WERI-Rb-1 (cell line): ENCODE results near the gene CBL.

Experiments
- DNase-seq: peaks from one replicate; pipeline ENCODE4 v3.0.0-alpha.2; 2020
- H3K27ac ChIP-seq: fragments of 250-450 bp; sonication (Bioruptor Pico); 2 replicates; pipeline ENCODE4 v1.5.1; 2020; ENCODE audit warnings: mild to moderate bottlenecking, moderate library complexity
- H3K27me3 ChIP-seq: fragments of 250-450 bp; sonication (Bioruptor Pico); 2 replicates; pipeline ENCODE4 v1.5.1; 2021; ENCODE audit warnings: mild to moderate bottlenecking, low read depth, moderate library complexity; ENCODE audit not compliant: insufficient read depth, severe bottlenecking
- H3K36me3 ChIP-seq: fragments of 250-450 bp; sonication (Bioruptor Pico); 2 replicates; pipeline ENCODE4 v1.5.1; 2020; ENCODE audit warnings: mild to moderate bottlenecking, moderate library complexity
- H3K4me3 ChIP-seq: 2 replicates; pipeline ENCODE4 v1.5.1; 2011; ENCODE audit warnings: low read depth, mild to moderate bottlenecking, control low read depth, low read length
- H3K9me3 ChIP-seq: fragments of 250-450 bp; sonication (Bioruptor Pico); 2 replicates; pipeline ENCODE4 v1.5.1; 2021; ENCODE audit warnings: mild to moderate bottlenecking, moderate library complexity; ENCODE audit not compliant: severe bottlenecking
- TF ChIP-seq, protein P1 (sequence below): IDR thresholded peaks from 2 replicates; pipeline ENCODE4 v1.5.1; 2011; ENCODE audit warnings: low read depth, mild to moderate bottlenecking, control low read depth, inconsistent platforms, low read length

The CBL gene

DNA sequence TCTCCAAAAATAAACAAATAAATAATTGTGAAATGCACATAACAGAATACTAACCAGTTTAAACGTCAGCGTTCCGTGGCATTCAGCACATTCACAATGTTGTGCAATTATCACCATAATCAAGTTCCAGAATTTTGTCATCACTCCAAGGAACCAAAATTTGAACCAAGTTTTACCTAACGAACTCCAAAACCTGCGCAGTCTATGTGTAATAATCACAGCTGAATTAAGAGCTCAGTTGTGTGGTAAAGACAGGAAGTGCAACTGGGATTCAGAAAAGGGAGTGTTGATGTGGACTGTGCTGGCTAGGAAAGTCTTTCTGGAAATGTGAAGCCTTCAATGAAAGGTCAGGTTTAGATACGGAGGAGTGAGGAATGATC, 116.2 kb downstream of the CBL start:
- H3K4me3 ChIP-seq = no peak overlapping the region
- no peaks in the 10 kb centered on the region for H3K36me3 ChIP-seq
- TF ChIP-seq, protein P1, sequence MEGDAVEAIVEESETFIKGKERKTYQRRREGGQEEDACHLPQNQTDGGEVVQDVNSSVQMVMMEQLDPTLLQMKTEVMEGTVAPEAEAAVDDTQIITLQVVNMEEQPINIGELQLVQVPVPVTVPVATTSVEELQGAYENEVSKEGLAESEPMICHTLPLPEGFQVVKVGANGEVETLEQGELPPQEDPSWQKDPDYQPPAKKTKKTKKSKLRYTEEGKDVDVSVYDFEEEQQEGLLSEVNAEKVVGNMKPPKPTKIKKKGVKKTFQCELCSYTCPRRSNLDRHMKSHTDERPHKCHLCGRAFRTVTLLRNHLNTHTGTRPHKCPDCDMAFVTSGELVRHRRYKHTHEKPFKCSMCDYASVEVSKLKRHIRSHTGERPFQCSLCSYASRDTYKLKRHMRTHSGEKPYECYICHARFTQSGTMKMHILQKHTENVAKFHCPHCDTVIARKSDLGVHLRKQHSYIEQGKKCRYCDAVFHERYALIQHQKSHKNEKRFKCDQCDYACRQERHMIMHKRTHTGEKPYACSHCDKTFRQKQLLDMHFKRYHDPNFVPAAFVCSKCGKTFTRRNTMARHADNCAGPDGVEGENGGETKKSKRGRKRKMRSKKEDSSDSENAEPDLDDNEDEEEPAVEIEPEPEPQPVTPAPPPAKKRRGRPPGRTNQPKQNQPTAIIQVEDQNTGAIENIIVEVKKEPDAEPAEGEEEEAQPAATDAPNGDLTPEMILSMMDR = no peak
- DNase-seq = no peak
- H3K9me3 ChIP-seq = no peaks in the 10 kb centered on the region
- H3K27me3 ChIP-seq = no peaks in the 10 kb centered on the region
- no peak overlapping the region for H3K27ac ChIP-seq

DNA sequence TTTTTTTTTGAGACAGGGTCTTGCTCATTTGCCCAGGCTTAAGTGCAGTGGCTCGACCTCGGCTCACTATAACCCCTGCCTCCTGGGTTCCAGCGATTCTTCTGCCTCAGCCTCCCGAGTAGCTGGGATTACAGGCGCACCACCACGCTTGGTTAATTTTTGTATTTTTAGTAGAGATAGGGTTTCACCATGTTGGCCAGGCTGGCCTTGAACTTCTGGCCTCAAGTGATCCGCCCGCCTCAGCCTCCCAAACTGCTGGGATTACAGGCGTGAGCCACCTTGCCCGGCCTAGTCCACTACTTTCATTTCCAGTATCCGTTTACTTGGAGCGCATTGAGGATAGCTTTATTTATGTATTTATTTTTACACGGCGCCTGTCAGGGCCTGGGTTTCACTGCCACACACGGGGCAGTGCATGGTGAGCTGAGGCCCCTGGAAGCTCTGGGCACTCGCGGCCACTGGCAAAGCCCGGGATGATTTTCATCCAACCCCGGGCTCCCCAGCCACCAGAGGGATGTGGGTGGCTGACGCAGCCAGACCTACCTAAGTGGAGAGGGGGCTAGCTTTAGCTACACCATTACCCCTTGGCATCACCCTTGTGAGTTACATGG, 116.9 kb downstream of the CBL start:
- no peaks in the 10 kb centered on the region for H3K36me3 ChIP-seq
- no peak for DNase-seq
- no peaks in the 10 kb centered on the region for H3K9me3 ChIP-seq
- H3K27me3 ChIP-seq = no peaks in the 10 kb centered on the region
- no peak overlapping the region for H3K4me3 ChIP-seq
- TF ChIP-seq, protein P1 = no peak
- no peak overlapping the region for H3K27ac ChIP-seq

DNA sequence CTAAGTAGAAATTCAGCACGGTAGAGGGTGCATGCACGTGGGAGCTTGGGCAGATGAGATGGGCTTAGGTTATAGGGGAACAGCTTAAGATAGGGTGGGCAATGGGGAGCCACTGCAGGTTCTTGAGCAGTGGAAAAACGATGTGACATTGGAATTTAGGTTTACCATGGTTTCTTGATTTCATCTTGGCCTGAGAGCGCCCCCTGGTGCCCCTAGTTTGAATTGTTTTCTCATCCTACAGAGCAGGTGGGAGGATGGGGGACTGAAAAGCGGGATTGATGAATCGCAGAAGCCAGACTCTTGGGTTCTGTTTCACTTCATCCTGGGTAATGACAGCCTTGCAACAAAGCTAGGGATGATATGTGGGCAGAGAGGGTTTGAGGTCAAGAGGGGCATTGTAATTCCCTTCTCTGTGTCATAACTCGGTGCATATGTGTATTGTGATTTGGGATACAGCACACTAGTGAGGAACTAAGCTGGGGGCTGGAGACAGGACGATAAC, 117.4 kb downstream of the CBL start:
- no peaks in the 10 kb centered on the region for H3K27me3 ChIP-seq
- DNase-seq = peak; percentile 90
- no peak overlapping the region for H3K27ac ChIP-seq
- no peaks in the 10 kb centered on the region for H3K9me3 ChIP-seq
- H3K36me3 ChIP-seq = no peaks in the 10 kb centered on the region
- H3K4me3 ChIP-seq = peak overlapping the region; percentile 41
- TF ChIP-seq, protein P1 = peak; percentile 74

DNA sequence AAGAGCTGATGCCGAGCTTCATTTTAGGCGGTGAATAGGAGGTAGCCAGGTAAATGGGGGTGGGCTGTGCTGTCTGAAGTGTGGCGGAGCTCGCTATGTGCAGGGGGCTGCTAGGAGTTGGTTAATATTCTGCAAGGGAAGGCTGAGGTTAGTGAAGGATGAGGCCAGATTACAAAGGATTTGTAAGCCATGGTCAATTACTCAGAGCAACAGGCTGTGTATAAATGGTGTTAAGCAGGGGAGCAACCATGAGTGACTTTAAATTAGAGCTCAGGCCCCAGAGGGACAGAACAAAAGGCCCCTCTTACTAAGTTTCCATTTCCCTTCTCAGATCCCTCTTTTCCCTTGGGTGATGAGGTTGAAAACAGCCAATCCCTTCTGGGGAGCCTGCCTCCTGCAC, 118.0 kb downstream of the CBL start:
- Histone ChIP-seq H3K27ac (no peak overlapping the region), H3K27me3 (no peaks in the 10 kb centered on the region), H3K36me3 (no peaks in the 10 kb centered on the region), H3K9me3 (no peaks in the 10 kb centered on the region), H3K4me3 (peak overlapping the region; percentile 41)
- no peak for DNase-seq
- TF ChIP-seq, protein P1 = no peak

DNA sequence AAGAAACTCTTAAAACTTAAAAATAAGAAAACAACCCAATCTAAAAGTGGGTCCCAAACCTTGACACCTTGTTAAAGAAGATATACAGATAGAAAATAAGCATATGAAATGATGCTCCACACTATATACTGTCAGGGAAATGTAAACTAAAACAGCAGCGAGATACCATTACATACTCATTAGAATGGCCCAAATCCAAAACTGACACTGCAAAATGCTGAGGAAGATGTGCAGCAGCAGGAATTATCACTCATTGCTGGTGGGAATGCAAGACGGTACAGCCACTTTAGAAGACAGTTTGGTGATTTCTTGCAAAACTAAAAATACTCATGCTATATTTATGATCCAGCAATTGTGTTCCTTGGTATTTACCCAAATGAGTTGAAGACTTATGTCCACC, 123.2 kb downstream of the CBL start:
- no peaks in the 10 kb centered on the region for H3K9me3 ChIP-seq
- no peaks in the 10 kb centered on the region for H3K36me3 ChIP-seq
- TF ChIP-seq, protein P1 = no peak
- H3K27me3 ChIP-seq = no peaks in the 10 kb centered on the region
- no peak overlapping the region for H3K4me3 ChIP-seq
- no peak overlapping the region for H3K27ac ChIP-seq
- no peak for DNase-seq

DNA sequence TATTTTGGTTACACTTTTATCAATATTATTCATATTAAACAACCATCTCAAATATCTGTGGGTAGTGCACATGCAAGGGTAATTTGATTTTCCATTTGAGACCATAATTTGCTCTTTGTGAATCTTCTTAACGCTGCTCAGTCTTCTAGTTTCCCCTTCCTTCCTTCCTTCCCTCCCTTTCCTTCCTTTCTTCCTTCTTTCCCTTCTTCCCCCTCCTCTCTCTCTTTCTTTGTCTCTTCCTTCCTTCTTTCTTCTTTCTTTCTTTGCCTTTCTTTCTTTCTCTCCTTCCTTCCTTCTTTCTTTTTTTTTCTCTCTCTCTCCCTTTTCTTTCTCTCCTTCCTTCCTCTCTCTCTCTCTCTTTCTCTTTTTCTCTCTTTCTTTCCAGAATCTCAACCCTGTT, 124.1 kb downstream of the CBL start:
- H3K27me3 ChIP-seq = no peaks in the 10 kb centered on the region
- H3K9me3 ChIP-seq = no peaks in the 10 kb centered on the region
- H3K36me3 ChIP-seq = no peaks in the 10 kb centered on the region
- no peak overlapping the region for H3K4me3 ChIP-seq
- TF ChIP-seq, protein P1 = no peak
- H3K27ac ChIP-seq = no peak overlapping the region
- no peak for DNase-seq
